ENCODE measurements around the gene DRAXIN.

The DRAXIN gene

GRCh38 chr1:11688506-11688905 is 3.0 kb upstream of the DRAXIN start:
- H3K4me3 ChIP-seq (ENCODE audit: low read length) = no peak overlapping the region
- no peak for TF ChIP-seq ZNF274 (IDR thresholded peaks at IDR 0.05; ENCODE audit: low read depth, low read length)

GRCh38 chr1:11690397-11691301 is 861 bp upstream of the DRAXIN start:
- TF ChIP-seq ZNF274 (IDR thresholded peaks at IDR 0.05; ENCODE audit: low read depth, low read length) = no peak
- no peak overlapping the region for H3K4me3 ChIP-seq (ENCODE audit: low read length)

GRCh38 chr1:11691928-11692711 is 610 bp downstream of the DRAXIN start:
- H3K4me3 ChIP-seq (ENCODE audit: low read length) = no peak overlapping the region
- no peak for TF ChIP-seq ZNF274 (IDR thresholded peaks at IDR 0.05; ENCODE audit: low read depth, low read length)

GRCh38 chr1:11693024-11693590 is 1.6 kb downstream of the DRAXIN start:
- H3K4me3 ChIP-seq (ENCODE audit: low read length) = no peak overlapping the region
- TF ChIP-seq ZNF274 (IDR thresholded peaks at IDR 0.05; ENCODE audit: low read depth, low read length) = no peak

- TF ChIP-seq ZNF274 (IDR thresholded peaks at IDR 0.05; ENCODE audit: low read depth, low read length) = no peak
- H3K4me3 ChIP-seq (ENCODE audit: low read length) = no peak overlapping the region
These were observed 2.4 kb downstream of the DRAXIN start for GRCh38 chr1:11693917-11694316.

GRCh38 chr1:11695861-11696260 is 4.4 kb downstream of the DRAXIN start:
- TF ChIP-seq ZNF274 (IDR thresholded peaks at IDR 0.05; ENCODE audit: low read depth, low read length) = no peak
- no peak overlapping the region for H3K4me3 ChIP-seq (ENCODE audit: low read length)

GRCh38 chr1:11697188-11697892 is 5.8 kb downstream of the DRAXIN start:
- H3K4me3 ChIP-seq (ENCODE audit: low read length) = no peak overlapping the region
- TF ChIP-seq ZNF274 (IDR thresholded peaks at IDR 0.05; ENCODE audit: low read depth, low read length) = no peak

GRCh38 chr1:11697893-11698210 is 6.3 kb downstream of the DRAXIN start:
- no peak for TF ChIP-seq ZNF274 (IDR thresholded peaks at IDR 0.05; ENCODE audit: low read depth, low read length)
- H3K4me3 ChIP-seq (ENCODE audit: low read length) = no peak overlapping the region

- no peak overlapping the region for H3K4me3 ChIP-seq (ENCODE audit: low read length)
- no peak for TF ChIP-seq ZNF274 (IDR thresholded peaks at IDR 0.05; ENCODE audit: low read depth, low read length)
These were observed 9.3 kb downstream of the DRAXIN start for GRCh38 chr1:11700601-11701467.

GRCh38 chr1:11701551-11701961 is 10.0 kb downstream of the DRAXIN start:
- TF ChIP-seq ZNF274 (IDR thresholded peaks at IDR 0.05; ENCODE audit: low read depth, low read length) = no peak
- H3K4me3 ChIP-seq (ENCODE audit: low read length) = no peak overlapping the region

GRCh38 chr1:11701981-11702803 is 10.7 kb downstream of the DRAXIN start:
- no peak for TF ChIP-seq ZNF274 (IDR thresholded peaks at IDR 0.05; ENCODE audit: low read depth, low read length)

GRCh38 chr1:11703357-11704193 is 12.1 kb downstream of the DRAXIN start:
- H3K4me3 ChIP-seq (ENCODE audit: low read length) = no peak overlapping the region
- no peak for TF ChIP-seq ZNF274 (IDR thresholded peaks at IDR 0.05; ENCODE audit: low read depth, low read length)

More at GRCh38 chr1:11701981-11702803, 10.7 kb downstream of the DRAXIN start:
- H3K4me3 ChIP-seq (ENCODE audit: low read length) = no peak overlapping the region
